ENCODE measurements around the gene FURIN.

GRCh38 chr15:90911302-90911623, 42.9 kb downstream of the FURIN start:
- TF ChIP-seq CTCF (IDR thresholded peaks at IDR 0.05; ENCODE audit: low read length) (no peak), EZH2 (optimal IDR thresholded peaks at IDR 0.05; ENCODE audit: low read depth, low read length) (no peak), EZH2phosphoT487 (IDR thresholded peaks at IDR 0.05; ENCODE audit: low read length) (no peak)

All from MM.1S (cell line).